Measurements from ENCODE around the gene TWIST2.

TWIST2 gene

DNA sequence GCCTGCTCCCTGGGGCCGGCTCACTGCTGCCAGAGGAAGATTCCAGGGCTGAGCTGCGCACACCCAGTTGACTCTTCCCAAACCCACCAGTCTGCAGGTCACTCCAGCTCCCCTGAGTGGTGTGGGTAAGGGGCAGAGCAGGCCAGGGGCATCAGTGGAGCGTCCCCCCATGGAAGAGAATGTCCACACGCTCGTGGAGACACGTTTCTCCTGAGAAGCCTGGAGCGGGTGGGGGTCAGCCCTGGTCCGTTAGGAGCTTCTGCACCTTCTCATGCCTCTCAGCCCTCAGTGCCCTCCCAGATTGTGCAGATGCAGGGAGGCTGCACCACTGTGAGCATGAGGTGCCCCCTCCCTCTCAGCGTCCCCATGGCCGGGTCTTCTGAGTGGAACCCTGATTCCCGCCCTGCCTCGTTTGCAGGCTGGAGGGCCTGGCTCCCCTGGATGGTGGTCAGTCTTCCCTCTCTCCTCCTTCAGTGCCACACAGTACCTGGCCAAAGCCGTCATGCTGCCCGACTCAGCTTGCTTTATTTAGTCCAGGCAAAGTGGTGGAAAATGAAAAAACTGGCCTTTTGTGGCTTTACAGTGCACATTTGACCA lies 37.0 kb downstream of the TWIST2 start:
- DNase-seq (ENCODE audit: low read depth, low spot score) = no peak
- H3K27ac ChIP-seq = no peak overlapping the region

- no peak overlapping the region for H3K27ac ChIP-seq
Measured at GRCh38 chr2:238886453-238887094, 38.7 kb downstream of the TWIST2 start.

DNA sequence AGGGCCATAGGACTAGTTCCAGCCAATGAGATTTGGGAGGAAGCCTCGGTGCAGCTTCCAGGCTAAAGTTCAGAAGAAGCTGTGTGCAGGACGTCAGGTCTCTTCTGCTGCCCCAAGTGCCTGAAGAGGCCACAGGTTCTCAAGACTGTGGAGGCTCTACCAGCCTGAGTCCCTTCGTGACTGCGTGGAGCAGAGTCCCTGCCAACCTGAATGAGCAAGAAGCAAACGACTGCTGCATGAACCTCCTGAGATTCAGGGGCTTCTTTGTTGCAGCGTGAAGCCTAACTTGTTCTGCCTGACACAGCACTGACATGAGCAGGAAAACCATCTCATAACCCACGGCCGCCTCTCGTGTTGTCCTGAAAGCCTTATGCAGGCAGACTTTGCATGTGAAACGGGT lies 39.7 kb downstream of the TWIST2 start:
- H3K27ac ChIP-seq = no peak overlapping the region
- no peak for DNase-seq (ENCODE audit: low read depth, low spot score)

More at GRCh38 chr2:238886453-238887094, 38.7 kb downstream of the TWIST2 start:
- DNase-seq (ENCODE audit: low read depth, low spot score) = no peak

DNA sequence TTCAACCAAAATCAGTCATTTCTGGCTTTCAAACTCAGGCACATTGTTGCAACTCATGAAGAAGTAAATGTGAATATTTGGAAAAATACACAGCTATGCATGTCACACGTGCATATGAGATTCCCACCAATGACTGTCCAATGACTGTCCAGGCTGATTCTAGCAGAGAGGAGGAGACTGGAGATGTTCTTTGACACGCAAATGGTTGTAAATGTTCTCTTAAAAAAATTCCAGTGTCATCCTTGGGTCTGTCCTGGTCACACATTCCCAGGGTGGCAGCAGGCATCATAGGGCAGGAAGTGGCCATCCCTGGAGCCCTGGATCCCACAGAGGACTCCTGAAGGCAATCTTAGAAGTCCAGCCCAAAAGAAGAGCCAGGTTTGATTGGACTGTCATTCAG lies 40.9 kb downstream of the TWIST2 start:
- no peak overlapping the region for H3K27ac ChIP-seq
- no peak for DNase-seq (ENCODE audit: low read depth, low spot score)

GRCh38 chr2:238890131-238890530 lies 42.2 kb downstream of the TWIST2 start:
- H3K27ac ChIP-seq = no peak overlapping the region
- no peak for DNase-seq (ENCODE audit: low read depth, low spot score)

- no peak for DNase-seq (ENCODE audit: low read depth, low spot score)
- no peak overlapping the region for H3K27ac ChIP-seq
Measured at GRCh38 chr2:238890618-238891456, 43.0 kb downstream of the TWIST2 start.

GRCh38 chr2:238891457-238892203 lies 43.7 kb downstream of the TWIST2 start:
- no peak for DNase-seq (ENCODE audit: low read depth, low spot score)
- no peak overlapping the region for H3K27ac ChIP-seq

- no peak for DNase-seq (ENCODE audit: low read depth, low spot score)
- H3K27ac ChIP-seq = no peak overlapping the region
Measured at GRCh38 chr2:238892204-238892500, 44.3 kb downstream of the TWIST2 start.

- no peak overlapping the region for H3K27ac ChIP-seq
- DNase-seq (ENCODE audit: low read depth, low spot score) = no peak
Measured at GRCh38 chr2:238892796-238893195, 44.9 kb downstream of the TWIST2 start.

- DNase-seq (ENCODE audit: low read depth, low spot score) = no peak
- no peak overlapping the region for H3K27ac ChIP-seq
Measured at GRCh38 chr2:238893349-238894000, 45.6 kb downstream of the TWIST2 start.

- no peak for DNase-seq (ENCODE audit: low read depth, low spot score)
- no peak overlapping the region for H3K27ac ChIP-seq
Measured at GRCh38 chr2:238894226-238894949, 46.5 kb downstream of the TWIST2 start.

GRCh38 chr2:238894950-238895298 lies 47.0 kb downstream of the TWIST2 start:
- no peak for DNase-seq (ENCODE audit: low read depth, low spot score)
- no peak overlapping the region for H3K27ac ChIP-seq

GRCh38 chr2:238895361-238895882 lies 47.5 kb downstream of the TWIST2 start:
- no peak overlapping the region for H3K27ac ChIP-seq
- DNase-seq (ENCODE audit: low read depth, low spot score) = no peak

DNA sequence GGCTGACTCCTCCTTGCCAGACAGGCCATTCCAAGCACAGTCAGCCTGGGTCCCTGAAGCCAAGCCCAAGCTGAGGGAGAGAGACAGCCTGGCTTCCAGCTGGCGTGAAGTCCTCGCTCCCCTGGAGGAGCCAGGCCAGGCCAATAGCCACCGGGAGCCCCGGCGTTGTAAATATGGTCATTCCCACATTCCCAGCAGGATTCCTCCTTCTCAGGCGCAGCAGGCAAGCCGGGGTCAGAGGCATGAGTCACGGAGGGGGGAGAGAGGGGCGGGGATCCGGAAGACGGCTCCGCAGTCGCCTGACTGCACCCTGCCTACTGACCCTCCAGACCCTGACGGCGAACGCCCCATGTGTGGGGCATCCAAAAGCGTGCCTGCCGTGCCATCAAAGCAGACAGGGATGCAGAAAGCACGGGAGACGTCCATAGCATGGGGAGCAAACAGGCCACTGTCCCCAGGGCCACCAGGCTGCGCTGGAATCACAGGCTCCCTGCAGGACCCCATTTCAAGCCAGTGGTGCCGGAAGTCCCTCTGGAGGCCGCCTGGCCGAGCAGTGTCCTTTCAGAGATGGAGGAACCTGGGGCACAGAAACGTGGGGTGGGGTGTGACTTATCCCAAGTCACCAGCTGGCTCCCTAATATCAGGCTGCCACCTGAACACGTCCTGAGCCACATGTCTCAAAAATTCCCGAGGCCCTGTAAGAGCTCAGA lies 48.2 kb downstream of the TWIST2 start:
- H3K27ac ChIP-seq = no peak overlapping the region
- DNase-seq (ENCODE audit: low read depth, low spot score) = no peak

- DNase-seq (ENCODE audit: low read depth, low spot score) = no peak
- H3K27ac ChIP-seq = no peak overlapping the region
Measured at GRCh38 chr2:238896641-238897040, 48.8 kb downstream of the TWIST2 start.

DNA sequence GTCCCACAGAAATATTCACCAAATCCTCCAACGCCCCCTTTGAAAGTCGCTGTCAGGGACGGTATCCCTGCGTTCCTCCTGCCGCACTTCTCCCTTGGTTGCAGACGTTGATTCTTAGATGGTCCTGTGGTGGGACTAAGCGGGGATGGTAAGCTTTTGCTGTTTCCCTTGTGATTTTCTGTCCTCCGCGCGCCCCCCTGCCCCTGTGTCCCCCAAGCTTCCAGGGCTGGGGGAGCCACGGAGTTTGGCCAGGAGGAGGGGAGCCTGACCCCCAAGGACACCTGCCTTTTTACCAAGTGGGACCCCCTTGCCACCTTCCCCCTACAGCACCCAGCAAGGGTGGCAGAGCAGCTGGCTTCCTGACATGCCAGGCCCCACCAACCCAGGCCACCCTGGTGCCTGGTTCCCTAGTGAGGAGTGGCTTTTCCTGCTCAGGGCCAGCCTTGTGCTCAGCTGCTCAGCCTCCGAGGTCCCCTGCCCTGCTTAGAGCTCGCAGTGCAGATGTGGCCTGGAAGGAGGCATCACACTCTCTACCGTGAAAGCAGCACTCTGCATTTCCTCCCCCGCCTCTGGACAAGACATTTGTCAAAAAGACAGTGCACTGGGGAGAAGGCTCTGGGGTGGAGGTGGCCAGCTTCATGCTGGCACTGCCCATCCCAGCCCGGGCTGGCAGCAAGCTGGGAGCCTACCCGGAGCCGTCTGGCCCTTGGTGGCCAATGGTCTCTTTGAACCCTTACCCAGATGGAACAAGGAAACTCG lies 49.4 kb downstream of the TWIST2 start:
- no peak for DNase-seq (ENCODE audit: low read depth, low spot score)
- no peak overlapping the region for H3K27ac ChIP-seq

DNA sequence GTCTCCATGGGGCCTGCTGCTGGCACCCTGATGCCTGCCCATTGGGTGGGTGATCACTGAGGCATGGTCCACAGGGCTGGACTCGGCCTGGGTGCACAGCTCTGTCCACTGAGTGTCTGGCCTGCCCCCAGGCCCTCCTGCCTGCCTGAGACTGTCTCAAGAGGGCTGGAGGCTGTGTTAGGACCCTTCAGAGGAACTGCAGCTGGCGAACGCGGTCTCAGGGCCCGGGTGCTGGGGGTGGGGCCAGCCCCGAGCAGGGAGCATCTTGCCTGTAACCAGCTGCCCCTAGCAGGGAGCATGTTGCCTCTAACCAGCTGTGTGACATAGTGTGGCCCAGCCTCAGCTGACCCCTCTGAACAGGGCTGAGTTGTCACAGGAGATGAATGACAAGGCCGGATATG lies 50.0 kb downstream of the TWIST2 start:
- no peak for DNase-seq (ENCODE audit: low read depth, low spot score)
- H3K27ac ChIP-seq = no peak overlapping the region

GRCh38 chr2:238898534-238899281 lies 50.8 kb downstream of the TWIST2 start:
- no peak for DNase-seq (ENCODE audit: low read depth, low spot score)
- no peak overlapping the region for H3K27ac ChIP-seq

Measured in epithelial cell of prostate (primary cell).